GM18868 (cell line): ENCODE results near the gene LRRC7.
"Not testable (repeated sequence)": the region's sequence is repeated elsewhere in the genome, so short reads cannot be mapped to it uniquely, and the experiment has no call there.

ENCODE experiments used
- ATAC-seq: cut with Tn5 transposase; IDR thresholded peaks from one replicate; pipeline ENCODE4 v1.9.1; 2021; ENCODE audit warnings: mild to moderate bottlenecking, moderate library complexity; ENCODE audit not compliant: unreplicated experiment

LRRC7 gene

GRCh38 chr1:69862906-69863305, 295.2 kb downstream of the LRRC7 start:
- ATAC-seq = no peak

DNA sequence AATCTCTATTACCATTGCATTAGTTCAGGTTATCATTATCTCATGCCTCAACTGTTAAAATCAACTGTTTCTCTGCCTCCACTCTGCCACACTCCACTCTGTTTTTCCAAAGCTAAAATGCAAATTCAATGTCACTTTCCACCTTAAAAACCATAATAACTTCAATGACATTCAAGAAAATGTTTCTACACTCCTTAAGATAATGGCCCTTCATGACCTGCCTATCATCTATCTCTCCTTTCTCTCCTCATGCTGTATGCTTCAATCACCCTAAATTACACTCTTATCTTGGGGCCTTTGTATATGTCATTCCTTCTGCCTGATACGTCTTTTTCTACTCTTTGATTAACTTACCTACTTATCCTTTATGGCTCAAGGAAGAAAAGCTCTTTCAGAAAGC, 296.0 kb downstream of the LRRC7 start:
- ATAC-seq = no peak

- no peak for ATAC-seq
These were observed 303.7 kb downstream of the LRRC7 start for GRCh38 chr1:69871412-69871811.

GRCh38 chr1:69878338-69878737, 310.6 kb downstream of the LRRC7 start:
- ATAC-seq = no peak

- ATAC-seq = not testable (repeated sequence)
These were observed 320.3 kb downstream of the LRRC7 start for GRCh38 chr1:69888016-69888415.

DNA sequence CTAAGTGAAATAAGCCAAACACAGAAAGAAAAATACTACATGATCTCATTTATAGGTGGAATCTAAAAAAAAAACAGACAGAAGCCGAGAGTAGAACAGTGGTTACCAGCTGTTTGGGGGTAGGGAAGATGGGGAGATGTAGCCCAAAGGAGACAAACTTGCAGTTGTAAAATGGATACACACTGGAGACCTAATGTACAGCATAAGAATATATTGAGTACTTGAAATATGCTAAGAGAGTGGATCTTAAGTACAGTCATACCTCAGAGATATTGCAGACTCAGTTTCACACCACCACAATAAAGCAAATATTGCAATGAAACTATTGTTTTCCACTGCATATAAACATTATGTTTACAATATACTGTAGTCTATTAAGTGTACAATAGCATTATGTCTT, 320.9 kb downstream of the LRRC7 start:
- ATAC-seq = no peak

DNA sequence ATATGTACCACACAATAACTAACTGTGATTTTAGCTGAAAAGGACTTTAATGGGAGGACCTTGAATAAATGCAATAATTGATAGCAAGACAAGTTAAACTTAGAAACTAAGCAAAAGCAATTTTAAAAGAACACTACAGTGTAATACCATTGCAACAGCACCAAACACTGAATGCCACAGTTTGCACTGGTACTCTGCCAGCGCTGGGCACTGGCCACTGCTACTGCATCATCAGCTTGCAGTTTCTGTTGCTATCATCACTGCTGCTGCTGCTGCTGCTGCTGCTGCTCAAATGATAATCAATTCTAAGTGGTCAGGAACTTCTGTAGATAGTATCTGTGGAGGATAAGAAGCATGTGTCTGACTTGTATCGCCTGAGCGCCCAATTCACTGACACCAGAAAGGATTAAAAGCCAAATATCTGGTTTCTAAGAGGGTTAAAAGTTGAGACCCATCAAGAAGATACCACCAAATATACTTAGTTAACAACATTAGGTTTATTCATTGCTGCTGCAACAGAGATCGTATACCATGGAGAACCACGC, 330.8 kb downstream of the LRRC7 start:
- ATAC-seq = no peak

DNA sequence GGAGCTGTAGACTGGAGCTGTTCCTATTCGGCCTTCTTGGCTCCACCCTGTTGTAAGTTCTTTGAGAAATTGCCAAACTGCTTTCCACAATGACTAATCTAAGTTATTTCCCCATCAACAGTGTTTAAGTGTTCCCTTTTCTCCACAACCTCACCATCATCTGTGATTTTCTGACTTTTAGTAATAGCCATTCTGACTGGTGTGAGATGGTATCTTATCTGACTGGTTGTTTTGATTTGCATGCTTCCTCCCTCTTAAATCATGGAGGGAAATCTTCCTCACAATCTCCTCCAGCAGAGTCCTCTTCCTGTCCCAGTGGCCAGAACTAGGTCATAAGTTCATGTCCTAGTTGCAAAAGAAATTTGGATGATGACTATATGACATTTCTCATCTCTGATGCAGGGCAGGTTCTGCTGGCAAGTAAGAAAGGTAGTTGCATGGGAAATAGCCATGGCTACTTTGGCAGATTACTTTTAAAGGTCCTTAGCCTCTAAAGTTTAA, 343.6 kb downstream of the LRRC7 start:
- no peak for ATAC-seq

GRCh38 chr1:69913977-69914376, 346.3 kb downstream of the LRRC7 start:
- no peak for ATAC-seq

- ATAC-seq = no peak
These were observed 347.4 kb downstream of the LRRC7 start for GRCh38 chr1:69914976-69915765.

- no peak for ATAC-seq
These were observed 351.6 kb downstream of the LRRC7 start for GRCh38 chr1:69919129-69919921.

DNA sequence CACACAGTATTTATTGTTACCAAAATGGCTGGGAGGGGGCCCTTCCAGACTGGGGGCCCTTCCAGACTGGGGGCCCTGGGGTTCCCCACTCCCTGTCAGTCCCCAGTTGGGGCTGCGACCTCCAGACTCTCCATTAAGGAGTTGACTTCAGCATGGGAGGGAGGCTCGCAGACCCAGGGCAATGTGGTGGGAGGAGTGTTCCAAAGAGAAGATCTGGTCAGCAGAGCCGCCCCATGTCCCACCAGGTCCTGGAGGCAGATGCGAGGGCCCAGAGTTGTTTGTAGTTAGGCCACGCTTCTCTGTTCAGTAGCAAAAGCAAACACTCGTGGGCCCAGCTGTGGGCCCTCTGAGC, 352.2 kb downstream of the LRRC7 start:
- ATAC-seq = no peak

DNA sequence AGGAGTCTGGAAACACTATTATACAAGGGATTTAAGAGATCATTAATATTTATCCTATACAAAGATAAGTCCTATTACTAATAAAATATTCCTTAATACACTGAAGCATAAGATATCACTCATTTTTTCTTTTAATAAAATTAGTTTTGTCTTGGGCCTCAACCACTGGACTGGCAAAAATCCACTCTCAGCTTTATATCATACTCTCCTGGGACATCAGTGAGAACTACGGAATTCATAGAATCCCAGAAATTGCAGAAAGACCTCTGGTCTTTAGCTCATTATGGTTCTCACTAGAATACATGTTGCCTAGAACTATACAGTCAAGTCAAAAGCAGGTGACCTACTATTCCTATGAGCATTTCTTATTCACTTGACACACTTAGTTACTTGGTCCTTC, 352.7 kb downstream of the LRRC7 start:
- no peak for ATAC-seq

DNA sequence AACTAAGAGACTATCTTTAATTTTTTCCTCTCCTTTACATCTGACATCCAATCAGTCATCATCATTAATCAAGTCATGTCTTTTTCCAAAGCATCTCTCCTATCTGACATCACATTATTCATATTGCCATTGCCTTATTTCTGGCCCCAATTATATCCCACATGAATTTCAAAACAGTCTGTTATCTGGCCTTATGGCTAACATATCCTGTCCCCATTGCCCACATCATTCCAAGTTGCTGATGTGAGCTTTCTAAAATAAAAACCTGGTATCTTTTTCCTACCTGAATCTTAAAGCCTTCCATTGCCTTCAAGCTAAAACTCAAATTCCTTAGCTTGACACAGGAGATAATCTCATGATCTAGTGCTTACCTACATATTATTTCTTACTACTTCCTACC, 353.8 kb downstream of the LRRC7 start:
- no peak for ATAC-seq

DNA sequence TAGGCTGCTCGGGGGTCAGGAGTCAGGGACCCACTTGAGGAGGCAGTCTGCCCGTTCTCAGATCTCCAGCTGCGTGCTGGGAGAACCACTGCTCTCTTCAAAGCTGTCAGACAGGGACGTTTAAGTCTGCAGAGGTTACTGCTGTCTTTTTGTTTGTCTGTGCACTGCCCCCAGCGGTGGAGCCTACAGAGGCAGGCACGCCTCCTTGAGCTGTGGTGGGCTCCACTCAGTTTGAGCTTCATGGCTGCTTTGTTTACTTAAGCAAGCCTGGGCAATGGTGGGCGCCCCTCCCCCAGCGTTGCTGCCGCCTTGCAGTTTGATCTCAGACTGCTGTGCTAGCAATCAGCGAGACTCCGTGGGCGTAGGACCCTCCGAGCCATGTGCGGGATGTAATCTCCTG, 360.5 kb downstream of the LRRC7 start:
- not testable (repeated sequence) for ATAC-seq

DNA sequence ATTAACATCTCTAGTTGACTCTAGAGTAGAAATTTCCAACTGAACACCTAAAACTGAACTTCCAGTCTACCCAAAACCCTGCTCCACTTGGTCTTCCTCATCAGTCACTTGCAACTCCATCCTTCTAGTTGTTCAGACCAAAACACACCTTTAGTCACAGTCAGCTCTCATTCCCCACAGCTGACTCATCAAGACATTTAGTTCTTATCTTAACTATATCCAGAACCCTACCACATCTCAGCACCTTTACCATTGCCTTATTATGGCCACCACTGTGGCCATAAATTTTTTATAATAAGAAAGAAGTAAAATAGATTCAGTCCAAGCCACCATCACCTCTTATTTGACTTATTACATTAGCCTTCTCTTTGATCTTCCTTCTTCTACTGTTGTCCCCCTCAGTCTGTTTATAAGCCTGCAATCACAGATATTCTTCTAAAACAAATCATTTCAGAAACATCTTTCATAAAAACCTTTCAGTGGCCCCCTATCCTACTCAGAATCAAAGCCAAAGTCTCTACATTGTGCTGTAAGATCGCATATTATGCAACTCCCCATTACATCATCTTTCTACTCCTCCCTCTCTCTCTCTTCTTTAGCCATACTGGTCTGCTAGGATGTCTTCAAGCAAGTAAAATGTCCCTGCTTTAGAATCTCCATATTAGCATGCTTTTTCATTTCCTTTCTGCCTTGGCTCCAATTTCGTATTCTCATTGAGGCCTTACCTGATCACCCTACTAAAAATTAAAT, 361.8 kb downstream of the LRRC7 start:
- ATAC-seq = no peak

DNA sequence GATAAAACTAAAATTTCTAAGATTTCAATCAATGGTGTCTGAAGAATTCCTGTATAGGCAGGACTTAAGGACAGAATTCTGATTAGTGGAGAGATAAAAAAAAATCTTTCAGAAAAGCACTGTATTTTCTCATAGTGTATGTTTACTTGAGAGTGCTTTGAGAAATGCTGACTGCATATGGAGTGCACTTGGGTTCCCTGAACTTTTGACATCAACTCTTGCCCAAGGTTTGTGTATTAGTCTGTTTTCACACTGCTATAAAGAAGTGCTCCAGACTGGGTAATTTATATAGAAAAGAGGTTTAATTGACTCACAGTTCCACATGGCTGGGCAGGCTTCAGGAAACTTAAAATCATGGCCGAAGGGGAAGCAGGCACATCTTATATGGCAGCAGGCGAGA, 362.7 kb downstream of the LRRC7 start:
- ATAC-seq = no peak

DNA sequence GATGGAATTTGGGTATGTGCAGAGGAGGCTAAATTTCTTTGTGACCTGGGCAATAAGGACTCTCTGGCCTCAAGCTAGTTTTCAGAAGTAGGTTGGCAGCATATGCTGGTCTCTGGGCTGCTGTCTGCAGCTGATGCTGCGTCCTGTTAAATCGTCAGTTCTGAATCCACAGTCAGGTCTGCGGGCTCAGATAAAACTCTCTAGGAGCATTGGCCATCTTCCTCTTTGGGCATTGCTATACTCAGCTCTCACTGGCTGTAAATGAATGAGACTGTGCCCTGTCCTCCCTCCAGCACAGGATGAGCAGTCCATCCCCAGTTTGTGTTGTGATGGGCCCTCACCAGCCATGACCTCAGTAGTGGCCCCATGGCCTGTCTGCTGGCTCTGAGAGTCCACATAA, 365.0 kb downstream of the LRRC7 start:
- ATAC-seq = no peak

DNA sequence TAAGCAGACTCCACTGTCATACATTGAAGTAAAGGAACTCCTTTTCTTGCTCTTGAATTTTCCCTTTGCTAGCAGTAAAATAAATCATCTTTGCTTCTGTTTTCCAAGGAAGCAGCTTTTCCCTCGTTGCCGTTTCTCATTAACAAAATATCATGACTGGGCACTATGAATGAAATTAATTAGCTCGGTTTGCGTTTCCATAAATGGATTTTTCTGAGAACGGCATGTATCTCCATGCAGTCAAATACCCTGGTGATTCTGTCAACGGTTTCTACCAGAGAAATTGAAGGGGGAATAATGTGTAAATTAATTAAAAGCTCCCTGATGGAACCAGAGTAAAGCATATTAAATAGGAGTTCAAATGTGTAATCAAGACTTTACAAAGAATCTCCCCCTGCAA, 372.5 kb downstream of the LRRC7 start:
- no peak for ATAC-seq

GRCh38 chr1:69940816-69941215, 373.1 kb downstream of the LRRC7 start:
- ATAC-seq = no peak

DNA sequence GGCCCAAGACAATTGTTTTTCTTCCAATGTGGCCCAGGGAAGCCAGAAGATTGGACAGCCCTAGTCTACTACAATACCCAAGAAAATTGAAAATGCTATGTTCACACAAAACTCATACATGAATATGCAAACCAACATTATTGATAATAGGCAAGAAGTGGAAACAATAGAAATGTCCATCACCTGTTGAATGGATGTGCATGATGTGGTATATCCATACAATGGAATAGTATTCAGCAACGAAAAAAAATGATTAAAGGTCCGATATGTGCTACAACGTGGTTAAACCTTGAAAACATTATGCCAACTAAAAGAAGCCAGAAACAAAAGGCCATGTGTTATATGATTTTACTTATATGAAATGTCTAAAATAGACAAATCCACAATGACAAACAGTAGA, 375.3 kb downstream of the LRRC7 start:
- ATAC-seq = no peak
